Testis (tissue), 3 donors: ENCODE measurements around the gene ARHGAP40. TPM values are rescaled to one million over a fixed set of nuclear protein-coding genes. Genes with fewer than 3 reads are reported as not detected.

ENCODE experiments used
- DNase-seq: peaks from one replicate; pipeline ENCODE4 v3.0.0-alpha.2; 2019
- H3K27ac ChIP-seq, 2 donors: fragments of 200-600 bp; sonication (generic); one replicate each; pipeline ENCODE4 v1.5.1; 2019
- H3K27me3 ChIP-seq: fragments of 200-600 bp; sonication (generic); one replicate; pipeline ENCODE4 v1.5.1; 2019
- H3K36me3 ChIP-seq: fragments of 200-600 bp; sonication (generic); one replicate; pipeline ENCODE4 v1.5.1; 2017; ENCODE audit warnings: low read depth; ENCODE audit errors: missing control alignments
- H3K4me1 ChIP-seq: fragments of 200-600 bp; sonication (generic); one replicate; pipeline ENCODE4 v1.5.1; 2019
- H3K4me3 ChIP-seq, 2 donors: fragments of 200-600 bp; sonication (generic); one replicate each; pipeline ENCODE4 v1.5.1; 2017 to 2019
- H3K9me3 ChIP-seq: fragments of 200-600 bp; sonication (generic); one replicate; pipeline ENCODE4 v1.5.1; 2017
- CTCF ChIP-seq, 3 experiments: fragments of 450-650 bp in 2 of 3; fragments of 200-600 bp in 1 of 3; sonication (generic) in 1 of 3; IDR thresholded peaks; one replicate each; pipeline ENCODE4 v1.5.1; 2016 to 2019; ENCODE audit warnings: antibody characterized with exemption in 3 of 3, mild to moderate bottlenecking in 2 of 3, moderate library complexity in 1 of 3
- POLR2A ChIP-seq: fragments of 450-650 bp; IDR thresholded peaks from one replicate; pipeline ENCODE4 v1.6.1; 2017; ENCODE audit warnings: antibody characterized with exemption, mild to moderate bottlenecking, moderate library complexity
- WGBS, 2 donors: methylation state at CpG; one replicate each; pipeline ENCODE4 v1.1.5; 2018; 5-methylcytosine and 5-hydroxymethylcytosine counted together
- intact Hi-C: fragments of 100-400 bp; cut with DNase I; formaldehyde crosslinking; loops from one replicate; pipeline ENCODE4 v1.15.1; 2023; ENCODE audit warnings: low total_unique reads
- polyA plus RNA-seq: library from polyadenylated mRNA; stranded (reverse); fragments of 350-450 nt; fragmentation: Illumina TruSeq; extraction: RNeasy Lipid Tissue Mini Kit (QIAGEN cat#74804); gene quantifications from one replicate; pipeline ENCODE4 v1.2.3, GENCODE V29; 2014; ENCODE audit warnings: low read depth, low replicate concordance; ENCODE audit not compliant: insufficient read depth
- total RNA-seq, 2 donors: library from RNA; depleted of rRNA; stranded (reverse); fragments of >200 nt; gene quantifications; one replicate each; pipeline ENCODE4 v1.2.3, GENCODE V29; 2016

The ARHGAP40 gene
- total and polyA plus RNA-seq, 3 donors from 2014 or later: 1.5 to 3.2 (median 1.5) TPM

GRCh38 chr20:38615283-38615682 is 13.7 kb downstream of the ARHGAP40 start:
- no peak for DNase-seq
- TF ChIP-seq CTCF (IDR thresholded peaks at IDR 0.05): no peak
- TF ChIP-seq POLR2A: no peak
- no peaks in the 10 kb centered on the region for H3K27me3 ChIP-seq

GRCh38 chr20:38616457-38616856 is 14.8 kb downstream of the ARHGAP40 start:
- Histone ChIP-seq H3K9me3 (no peaks in the 10 kb centered on the region), H3K4me3 (no peak overlapping the region), H3K36me3 (no peaks in the 10 kb centered on the region), H3K27me3 (no peaks in the 10 kb centered on the region), H3K27ac (no peak overlapping the region), H3K4me1 (no peaks in the 10 kb centered on the region)
- TF ChIP-seq CTCF (IDR thresholded peaks at IDR 0.05) (no peak), POLR2A (no peak)
- DNase-seq: no peak
- whole genome bisulfite sequencing, 2 donors: 87 to 93% methylated on average over 4 of the region's 4 CpGs
- intact Hi-C loops: no loop called here

More at GRCh38 chr20:38615283-38615682, 13.7 kb downstream of the ARHGAP40 start:
- Histone ChIP-seq H3K36me3 (no peaks in the 10 kb centered on the region), H3K27ac (no peak overlapping the region), H3K9me3 (no peaks in the 10 kb centered on the region), H3K4me3 (no peak overlapping the region), H3K4me1 (no peaks in the 10 kb centered on the region)
- 88 to 91% methylated on average over 15 of the region's 15 CpGs for WGBS, 2 donors
- intact Hi-C loops: no loop called here

GRCh38 chr20:38617011-38617829 is 15.6 kb downstream of the ARHGAP40 start:
- WGBS, 2 donors: 81 to 87% methylated on average over 10 to 16 of the region's 16 CpGs
- no peaks in the 10 kb centered on the region for H3K4me1 ChIP-seq
- no peaks in the 10 kb centered on the region for H3K9me3 ChIP-seq
- no peaks in the 10 kb centered on the region for H3K27me3 ChIP-seq
- H3K27ac ChIP-seq: no peak overlapping the region
- H3K4me3 ChIP-seq: no peak overlapping the region
- no peak for DNase-seq
- intact Hi-C loops: no loop called here
- H3K36me3 ChIP-seq: no peaks in the 10 kb centered on the region
- TF ChIP-seq POLR2A (no peak), CTCF (IDR thresholded peaks at IDR 0.05) (no peak)

- no peaks in the 10 kb centered on the region for H3K9me3 ChIP-seq
- no peak overlapping the region for H3K4me3 ChIP-seq
- H3K36me3 ChIP-seq: no peaks in the 10 kb centered on the region
- no peak overlapping the region for H3K27ac ChIP-seq
- DNase-seq: no peak
- WGBS, 2 donors: 87 to 90% methylated on average over 4 of the region's 4 CpGs
- no peaks in the 10 kb centered on the region for H3K27me3 ChIP-seq
- TF ChIP-seq POLR2A (no peak), CTCF (IDR thresholded peaks at IDR 0.05) (no peak)
- intact Hi-C loops: no loop called here
- no peaks in the 10 kb centered on the region for H3K4me1 ChIP-seq
Observed at GRCh38 chr20:38617830-38618196, 16.2 kb downstream of the ARHGAP40 start.

GRCh38 chr20:38620441-38620840 is 18.8 kb downstream of the ARHGAP40 start:
- Histone ChIP-seq H3K9me3 (no peaks in the 10 kb centered on the region), H3K27ac (no peak overlapping the region), H3K4me1 (no peaks in the 10 kb centered on the region), H3K4me3 (no peak overlapping the region), H3K27me3 (no peaks in the 10 kb centered on the region), H3K36me3 (no peaks in the 10 kb centered on the region)
- DNase-seq: no peak
- intact Hi-C loops: no loop called here
- 66 to 78% methylated on average over 9 of the region's 9 CpGs for WGBS, 2 donors
- no peak for TF ChIP-seq CTCF (IDR thresholded peaks at IDR 0.05)
- TF ChIP-seq POLR2A: no peak
